ENCODE results near the gene CMIP. TPM values are rescaled to one million over a fixed set of nuclear protein-coding genes. Genes with fewer than 3 reads are reported as not detected.
A peak's percentile ranks its signal among the peaks of the same experiment; 100 is the strongest.

CMIP gene
- total RNA-seq, 3 donors from 2014 or later, result 14.9 to 23.9 (median 17.6) TPM

DNA sequence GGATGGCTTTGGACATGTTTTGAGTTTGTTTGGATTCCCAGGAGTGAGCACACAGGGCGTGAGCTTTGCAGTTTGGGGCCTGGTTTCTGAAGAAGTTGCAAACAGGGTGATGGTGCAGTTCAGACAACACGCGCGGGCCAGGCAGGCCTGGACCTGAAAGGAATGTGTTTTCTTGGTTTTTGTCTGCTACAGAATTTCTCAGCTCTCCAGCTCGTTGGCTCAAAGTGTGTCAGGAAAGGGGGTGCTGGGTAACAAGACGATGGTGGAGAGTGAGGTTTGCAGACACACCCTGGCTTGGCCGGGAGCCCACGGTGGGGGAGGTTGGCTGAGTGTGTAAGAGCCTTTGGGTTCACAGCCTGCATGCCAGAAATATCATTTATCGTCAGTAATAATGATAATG lies 82.3 kb downstream of the CMIP start:
- intact Hi-C loops (cut with DNase I; ENCODE audit: low total_unique reads), result no loop called here
- H3K27ac ChIP-seq, result peak overlapping the region; percentile 82 to 88
- DNase-seq (ENCODE audit: low spot score in 2 of 2), result peak in 1 of 2 donors; percentile 88

DNA sequence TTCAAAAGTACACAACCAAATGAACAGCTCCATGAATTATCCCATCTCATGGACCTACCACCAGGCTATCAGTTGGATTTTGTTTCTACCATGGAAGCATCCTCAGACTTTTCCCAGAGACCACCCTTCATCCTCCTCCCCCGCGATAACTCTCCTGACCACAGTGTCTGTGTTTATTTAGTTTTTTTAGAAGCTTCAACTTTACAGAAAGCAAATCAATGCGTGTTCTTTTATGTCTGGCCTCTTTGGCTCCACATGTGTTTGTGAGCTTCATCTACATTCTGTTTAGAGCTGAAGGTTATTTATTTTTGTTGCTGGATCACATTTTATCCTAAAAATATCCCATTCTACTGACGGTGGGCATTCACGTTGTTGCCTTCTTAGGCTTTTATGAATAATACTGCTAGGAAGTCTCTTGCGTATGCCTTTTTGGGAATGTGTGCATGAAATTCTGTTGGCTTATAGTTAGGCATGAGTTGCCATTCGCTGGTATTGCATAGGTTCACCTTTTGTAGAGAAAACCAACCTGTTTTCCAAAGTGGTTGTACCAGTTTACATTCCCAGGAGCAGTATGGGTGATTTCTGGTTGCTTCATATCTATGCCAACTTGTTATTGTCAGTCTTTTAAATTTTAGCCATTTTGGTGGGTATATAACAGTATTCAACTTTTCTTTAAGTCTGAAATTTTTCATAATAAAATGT lies 83.0 kb downstream of the CMIP start:
- TF ChIP-seq, protein P1, sequence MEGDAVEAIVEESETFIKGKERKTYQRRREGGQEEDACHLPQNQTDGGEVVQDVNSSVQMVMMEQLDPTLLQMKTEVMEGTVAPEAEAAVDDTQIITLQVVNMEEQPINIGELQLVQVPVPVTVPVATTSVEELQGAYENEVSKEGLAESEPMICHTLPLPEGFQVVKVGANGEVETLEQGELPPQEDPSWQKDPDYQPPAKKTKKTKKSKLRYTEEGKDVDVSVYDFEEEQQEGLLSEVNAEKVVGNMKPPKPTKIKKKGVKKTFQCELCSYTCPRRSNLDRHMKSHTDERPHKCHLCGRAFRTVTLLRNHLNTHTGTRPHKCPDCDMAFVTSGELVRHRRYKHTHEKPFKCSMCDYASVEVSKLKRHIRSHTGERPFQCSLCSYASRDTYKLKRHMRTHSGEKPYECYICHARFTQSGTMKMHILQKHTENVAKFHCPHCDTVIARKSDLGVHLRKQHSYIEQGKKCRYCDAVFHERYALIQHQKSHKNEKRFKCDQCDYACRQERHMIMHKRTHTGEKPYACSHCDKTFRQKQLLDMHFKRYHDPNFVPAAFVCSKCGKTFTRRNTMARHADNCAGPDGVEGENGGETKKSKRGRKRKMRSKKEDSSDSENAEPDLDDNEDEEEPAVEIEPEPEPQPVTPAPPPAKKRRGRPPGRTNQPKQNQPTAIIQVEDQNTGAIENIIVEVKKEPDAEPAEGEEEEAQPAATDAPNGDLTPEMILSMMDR (IDR thresholded peaks at IDR 0.05), result no peak
- no peak for TF ChIP-seq POLR2A (IDR thresholded peaks at IDR 0.05)
- no peak for TF ChIP-seq POLR2AphosphoS5 (IDR thresholded peaks at IDR 0.05)
- Histone ChIP-seq H3K9me3 (no peaks in the 10 kb centered on the region), H3K4me3 (no peak overlapping the region), H3K27me3 (no peaks in the 10 kb centered on the region), H3K36me3 (no peaks in the 10 kb centered on the region), H3K4me1 (peaks cover 0 to 8% of the 10 kb centered on the region in 2 donors), H3K27ac (peak overlapping the region; percentile 82 to 88)
- intact Hi-C loops (cut with DNase I; ENCODE audit: low total_unique reads), result no loop called here
- DNase-seq (ENCODE audit: low spot score in 2 of 2), result no peak

More for the DNA sequence above, 82.3 kb downstream of the CMIP start:
- Histone ChIP-seq H3K4me3 (no peak overlapping the region), H3K4me1 (peaks cover 0 to 8% of the 10 kb centered on the region in 2 donors), H3K9me3 (no peaks in the 10 kb centered on the region), H3K36me3 (no peaks in the 10 kb centered on the region), H3K27me3 (no peaks in the 10 kb centered on the region)
- TF ChIP-seq POLR2A (IDR thresholded peaks at IDR 0.05), result no peak
- TF ChIP-seq POLR2AphosphoS5 (IDR thresholded peaks at IDR 0.05), result no peak
- TF ChIP-seq, protein P1 (IDR thresholded peaks at IDR 0.05), result no peak

DNA sequence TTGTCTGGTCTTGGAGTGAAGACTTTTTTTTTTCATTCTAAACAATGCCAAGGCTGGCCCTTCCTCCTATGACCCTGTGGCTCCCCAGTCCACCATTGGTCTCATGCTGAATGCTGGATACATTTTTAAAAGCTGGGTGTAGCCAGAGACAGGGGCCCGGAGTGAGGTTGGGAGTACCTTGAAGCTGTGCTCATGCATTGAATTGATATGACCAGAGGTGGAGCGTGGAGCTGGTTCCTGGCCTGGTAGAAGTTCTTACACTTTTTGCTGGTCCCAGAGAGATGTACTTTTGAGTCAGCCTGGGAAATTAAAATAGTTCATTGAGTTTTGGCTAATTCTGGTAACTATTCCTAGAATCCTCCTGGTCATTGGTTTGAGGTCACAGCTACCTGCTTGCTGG lies 83.6 kb downstream of the CMIP start:
- no peak for TF ChIP-seq POLR2A (IDR thresholded peaks at IDR 0.05)
- TF ChIP-seq, protein P1 (IDR thresholded peaks at IDR 0.05), result no peak
- no peak for TF ChIP-seq POLR2AphosphoS5 (IDR thresholded peaks at IDR 0.05)
- no peak overlapping the region for H3K27ac ChIP-seq
- intact Hi-C loops (cut with DNase I; ENCODE audit: low total_unique reads), result no loop called here
- DNase-seq (ENCODE audit: low spot score in 2 of 2), result no peak
- H3K4me3 ChIP-seq, result no peak overlapping the region
- no peaks in the 10 kb centered on the region for H3K36me3 ChIP-seq
- no peaks in the 10 kb centered on the region for H3K27me3 ChIP-seq
- no peaks in the 10 kb centered on the region for H3K9me3 ChIP-seq
- H3K4me1 ChIP-seq, result peaks cover 0 to 8% of the 10 kb centered on the region in 2 donors

DNA sequence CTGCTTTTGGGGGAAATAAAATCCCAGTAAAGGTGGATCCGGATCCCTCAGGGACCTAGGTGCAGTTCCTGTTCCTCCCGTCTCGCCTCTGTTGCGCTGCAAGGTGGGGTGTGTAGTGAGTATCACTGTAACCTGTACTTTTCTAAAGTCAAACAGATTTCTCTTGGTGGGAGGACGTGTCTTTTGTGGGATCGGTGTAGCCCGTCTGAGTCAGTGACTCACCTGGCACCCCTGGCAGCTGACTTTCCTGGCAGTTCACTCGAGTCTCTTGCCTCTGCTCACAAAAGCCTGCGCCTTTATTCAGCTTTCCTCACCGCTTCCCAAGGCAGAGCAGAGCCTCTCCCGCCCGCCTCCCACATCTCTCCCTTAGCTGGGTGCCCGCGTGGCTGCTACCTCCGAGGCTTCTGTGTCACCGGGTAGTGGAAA lies 85.7 kb downstream of the CMIP start:
- Histone ChIP-seq H3K27ac (peak overlapping the region; percentile 67 to 69), H3K27me3 (no peaks in the 10 kb centered on the region), H3K4me3 (no peak overlapping the region), H3K4me1 (peaks cover 0 to 8% of the 10 kb centered on the region in 2 donors), H3K36me3 (no peaks in the 10 kb centered on the region), H3K9me3 (no peaks in the 10 kb centered on the region)
- DNase-seq (ENCODE audit: low spot score in 2 of 2), result peak in 1 of 2 donors; percentile 63
- intact Hi-C loops (cut with DNase I; ENCODE audit: low total_unique reads), result no loop called here
- TF ChIP-seq POLR2A (IDR thresholded peaks at IDR 0.05), result no peak
- TF ChIP-seq, protein P1 (IDR thresholded peaks at IDR 0.05), result no peak
- no peak for TF ChIP-seq POLR2AphosphoS5 (IDR thresholded peaks at IDR 0.05)

DNA sequence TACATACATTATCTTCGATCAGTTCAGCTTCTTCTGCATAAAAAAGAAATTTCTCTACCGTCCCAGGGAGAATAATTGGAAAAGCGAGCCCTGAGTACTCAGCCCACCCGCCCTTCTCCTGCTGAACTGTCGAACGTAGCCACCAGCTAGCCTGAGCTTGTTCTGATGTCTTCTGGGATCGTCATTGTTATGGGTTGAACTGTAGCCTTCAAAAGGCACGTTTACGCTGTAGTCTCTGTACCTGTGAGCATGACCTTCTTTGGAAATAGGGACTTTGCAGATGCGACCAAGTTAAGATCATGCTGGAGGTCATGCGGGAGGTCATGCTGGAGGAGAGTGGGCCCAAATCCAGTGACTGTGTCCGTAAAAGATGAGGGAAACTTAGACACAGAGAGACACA lies 86.2 kb downstream of the CMIP start:
- no peak for DNase-seq (ENCODE audit: low spot score in 2 of 2)
- intact Hi-C loops (cut with DNase I; ENCODE audit: low total_unique reads), result no loop called here
- Histone ChIP-seq H3K27me3 (no peaks in the 10 kb centered on the region), H3K36me3 (no peaks in the 10 kb centered on the region), H3K9me3 (no peaks in the 10 kb centered on the region), H3K27ac (peak overlapping the region; percentile 67 to 69), H3K4me1 (peaks cover 0 to 8% of the 10 kb centered on the region in 2 donors), H3K4me3 (no peak overlapping the region)
- no peak for TF ChIP-seq POLR2A (IDR thresholded peaks at IDR 0.05)
- TF ChIP-seq, protein P1 (IDR thresholded peaks at IDR 0.05), result no peak
- no peak for TF ChIP-seq POLR2AphosphoS5 (IDR thresholded peaks at IDR 0.05)
